ENCODE data around the gene NRIP2. TPM values are rescaled to one million over a fixed set of nuclear protein-coding genes. Genes with fewer than 3 reads are reported as not detected.

The NRIP2 gene
- total RNA-seq, 1 experiment from 2014 or later, result not detected

DNA sequence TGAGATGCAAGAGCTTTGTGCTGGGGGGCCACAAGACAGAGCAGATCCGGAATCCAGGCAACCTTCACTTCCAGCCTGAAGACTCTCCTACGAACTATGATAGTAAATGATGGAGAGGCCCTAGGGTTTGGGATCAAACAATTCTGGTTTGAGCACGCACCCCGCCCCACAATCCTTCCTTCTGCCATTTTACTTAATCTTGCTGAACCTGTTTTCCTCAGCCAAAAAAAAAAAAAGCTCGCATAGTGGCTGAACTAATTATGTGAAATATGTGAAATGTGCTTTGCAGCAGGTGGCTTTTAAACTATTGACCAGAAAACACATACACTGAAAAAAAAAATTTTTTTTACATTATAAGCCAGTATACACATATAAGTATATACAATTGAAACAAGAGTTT, 23.0 kb downstream of the NRIP2 start:
- Histone ChIP-seq H3F3A (ENCODE audit: insufficient read depth, low read depth) (peaks cover 20% of the 10 kb centered on the region), H2AFZ (peak overlapping the region; percentile 63), H3K27me3 (ENCODE audit: insufficient read depth, low read depth) (no peaks in the 10 kb centered on the region), H3K36me3 (ENCODE audit: low read depth) (0 out of 2 replicates have a peak, but pooled peaks cover 3% of the 10 kb centered on the region), H3K4me2 (peak overlapping the region; percentile 83), H3K4me1 (replicated peaks; ENCODE audit: insufficient read depth) (peaks cover 16% of the 10 kb centered on the region), H3K27ac (peak overlapping the region; percentile 41), H4K20me1 (ENCODE audit: insufficient read depth) (0 out of 2 replicates have a peak, but pooled peaks cover 5% of the 10 kb centered on the region), H3K79me2 (ENCODE audit: low read depth) (peaks cover 33% of the 10 kb centered on the region), H3K4me3 (peak overlapping the region; percentile 78), H3K9me2 (ENCODE audit: insufficient read depth) (no peaks in the 10 kb centered on the region), H3K9me3 (ENCODE audit: insufficient read depth, low read depth) (no peaks in the 10 kb centered on the region)
- DNase-seq, result peak in 1 of 2 experiments; percentile 34
- POLR2A ChIA-PET (ENCODE audit: unreplicated experiment), result interaction anchor here (0.6 kb wide), 2 partner anchors 16 to 68 kb away, joined by 6 to 10 read pairs; no protein-coding TSS in a partner anchor
- CTCF ChIA-PET, result interaction anchor here (0.6 kb wide), 1 partner anchor 73 kb away, joined by 5 read pairs; no protein-coding TSS in a partner anchor
- BruUV-seq (replicated peaks), result no TSS peak
- intact Hi-C loops (cut with micrococcal nuclease; ENCODE audit: unreplicated experiment), result loop anchor here (1.0 kb wide), 3 partner anchors 16 to 146 kb away; partner anchors contain the start of genes FOXM1 and RHNO1
- TF ChIP-seq, protein P1, sequence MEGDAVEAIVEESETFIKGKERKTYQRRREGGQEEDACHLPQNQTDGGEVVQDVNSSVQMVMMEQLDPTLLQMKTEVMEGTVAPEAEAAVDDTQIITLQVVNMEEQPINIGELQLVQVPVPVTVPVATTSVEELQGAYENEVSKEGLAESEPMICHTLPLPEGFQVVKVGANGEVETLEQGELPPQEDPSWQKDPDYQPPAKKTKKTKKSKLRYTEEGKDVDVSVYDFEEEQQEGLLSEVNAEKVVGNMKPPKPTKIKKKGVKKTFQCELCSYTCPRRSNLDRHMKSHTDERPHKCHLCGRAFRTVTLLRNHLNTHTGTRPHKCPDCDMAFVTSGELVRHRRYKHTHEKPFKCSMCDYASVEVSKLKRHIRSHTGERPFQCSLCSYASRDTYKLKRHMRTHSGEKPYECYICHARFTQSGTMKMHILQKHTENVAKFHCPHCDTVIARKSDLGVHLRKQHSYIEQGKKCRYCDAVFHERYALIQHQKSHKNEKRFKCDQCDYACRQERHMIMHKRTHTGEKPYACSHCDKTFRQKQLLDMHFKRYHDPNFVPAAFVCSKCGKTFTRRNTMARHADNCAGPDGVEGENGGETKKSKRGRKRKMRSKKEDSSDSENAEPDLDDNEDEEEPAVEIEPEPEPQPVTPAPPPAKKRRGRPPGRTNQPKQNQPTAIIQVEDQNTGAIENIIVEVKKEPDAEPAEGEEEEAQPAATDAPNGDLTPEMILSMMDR (conservative IDR thresholded peaks at IDR 0.05), result no peak
- TF ChIP-seq EZH2 (IDR thresholded peaks at IDR 0.05; ENCODE audit: low read depth), result no peak

DNA sequence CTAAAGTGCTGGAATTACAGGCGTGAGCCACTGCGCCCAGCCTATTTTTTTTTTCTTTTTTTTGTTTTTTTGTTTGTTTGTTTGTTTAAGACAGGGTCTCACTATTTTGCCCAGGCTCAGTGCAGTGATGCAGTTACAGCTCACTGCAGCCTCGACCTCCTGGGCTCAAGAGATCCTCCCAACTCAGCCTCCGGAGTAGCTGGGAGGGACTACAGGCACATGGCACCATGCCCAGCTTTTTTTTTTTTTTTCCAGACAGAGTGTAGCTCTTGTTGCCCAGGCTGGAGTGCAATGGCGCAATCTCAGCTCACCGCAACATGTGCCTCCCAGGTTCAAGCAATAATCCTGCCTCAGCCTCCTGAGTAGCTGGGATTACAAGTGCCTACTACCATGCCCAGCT, 28.1 kb downstream of the NRIP2 start:
- Histone ChIP-seq H3K36me3 (ENCODE audit: low read depth) (peaks cover 25% of the 10 kb centered on the region), H3K27me3 (ENCODE audit: insufficient read depth, low read depth) (no peaks in the 10 kb centered on the region), H3F3A (ENCODE audit: insufficient read depth, low read depth) (peaks cover 50% of the 10 kb centered on the region), H3K4me2 (no peak overlapping the region), H3K4me3 (no peak overlapping the region), H3K9me3 (ENCODE audit: insufficient read depth, low read depth) (no peaks in the 10 kb centered on the region), H3K27ac (no peak overlapping the region), H3K9me2 (ENCODE audit: insufficient read depth) (no peaks in the 10 kb centered on the region), H3K79me2 (ENCODE audit: low read depth) (0 out of 2 replicates have a peak, but pooled peaks cover 2% of the 10 kb centered on the region), H3K4me1 (replicated peaks; ENCODE audit: insufficient read depth) (peaks cover 3% of the 10 kb centered on the region), H4K20me1 (ENCODE audit: insufficient read depth) (peaks cover 3% of the 10 kb centered on the region), H2AFZ (no peak overlapping the region)
- ChIA-PET CTCF (no interaction called here), POLR2A (ENCODE audit: unreplicated experiment) (no interaction called here)
- DNase-seq, result no peak
- BruUV-seq (replicated peaks), result no TSS peak
- TF ChIP-seq EZH2 (IDR thresholded peaks at IDR 0.05; ENCODE audit: low read depth), result no peak
- TF ChIP-seq, protein P1 (conservative IDR thresholded peaks at IDR 0.05), result no peak
- intact Hi-C loops (cut with micrococcal nuclease; ENCODE audit: unreplicated experiment), result no loop called here

DNA sequence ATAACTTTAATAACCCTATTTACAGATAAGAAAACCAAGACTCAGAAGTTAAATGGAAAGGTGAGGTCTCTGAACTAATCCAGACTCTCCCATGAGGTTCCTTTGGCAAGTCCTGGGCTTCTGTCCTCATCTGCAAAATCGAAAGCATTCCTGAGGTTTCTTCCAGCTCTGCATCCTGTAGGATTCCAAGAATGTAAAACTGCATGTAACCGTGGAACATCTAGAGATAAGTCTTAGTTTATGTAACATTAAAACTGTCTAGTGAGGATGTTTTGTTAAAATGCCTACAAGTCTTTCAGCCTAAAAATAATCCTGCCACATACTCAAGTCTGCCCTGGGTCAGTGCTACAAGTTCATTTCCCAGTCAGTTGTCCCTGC, 29.7 kb downstream of the NRIP2 start:
- no peak overlapping the region for H3K4me2 ChIP-seq
- H3K27me3 ChIP-seq (ENCODE audit: insufficient read depth, low read depth), result no peaks in the 10 kb centered on the region
- H3K4me1 ChIP-seq (replicated peaks; ENCODE audit: insufficient read depth), result no peaks in the 10 kb centered on the region
- no peak overlapping the region for H3K4me3 ChIP-seq
- H4K20me1 ChIP-seq (ENCODE audit: insufficient read depth), result peaks cover 7% of the 10 kb centered on the region
- TF ChIP-seq EZH2 (IDR thresholded peaks at IDR 0.05; ENCODE audit: low read depth), result no peak
- TF ChIP-seq, protein P1 (conservative IDR thresholded peaks at IDR 0.05), result no peak
- no peak overlapping the region for H2AFZ ChIP-seq
- CTCF ChIA-PET, result no interaction called here
- H3K36me3 ChIP-seq (ENCODE audit: low read depth), result peaks cover 38% of the 10 kb centered on the region
- H3K9me2 ChIP-seq (ENCODE audit: insufficient read depth), result no peaks in the 10 kb centered on the region
- peaks cover 54% of the 10 kb centered on the region for H3F3A ChIP-seq (ENCODE audit: insufficient read depth, low read depth)
- no peak for DNase-seq
- BruUV-seq (replicated peaks), result no TSS peak
- intact Hi-C loops (cut with micrococcal nuclease; ENCODE audit: unreplicated experiment), result no loop called here
- H3K27ac ChIP-seq, result no peak overlapping the region
- no peaks in the 10 kb centered on the region for H3K9me3 ChIP-seq (ENCODE audit: insufficient read depth, low read depth)
- no peaks in the 10 kb centered on the region for H3K79me2 ChIP-seq (ENCODE audit: low read depth)
- POLR2A ChIA-PET (ENCODE audit: unreplicated experiment), result no interaction called here
